Measurements from ENCODE around the gene POLR2J. TPM values are rescaled to one million over a fixed set of nuclear protein-coding genes. Genes with fewer than 3 reads are reported as not detected.

The POLR2J gene
- total RNA-seq, 2 donors from 2014 or later, result 10.7 to 22.9 TPM

GRCh38 chr7:102450242-102450641 lies 28.5 kb downstream of the POLR2J start:
- TF ChIP-seq CTCF (IDR thresholded peaks at IDR 0.05), result no peak
- Histone ChIP-seq H3K4me3 (no peak overlapping the region), H3K27me3 (replicated peaks; ENCODE audit: insufficient read depth) (no peaks in the 10 kb centered on the region), H3K4me1 (ENCODE audit: control insufficient read depth in 1 of 2, low read depth in 2 of 2) (peaks cover 0 to 5% of the 10 kb centered on the region in 2 donors), H3K36me3 (peaks cover 12% of the 10 kb centered on the region), H3K9me3 (no peaks in the 10 kb centered on the region), H3K27ac (no peak overlapping the region)
- DNase-seq (ENCODE audit: low spot score) (no peak), ATAC-seq (ENCODE audit: insufficient number of reproducible peaks, low FRiP score, low read depth) (no peak)

- no peak for TF ChIP-seq CTCF (IDR thresholded peaks at IDR 0.05)
- no peak for ATAC-seq (ENCODE audit: insufficient number of reproducible peaks, low FRiP score, low read depth)
- peaks cover 12% of the 10 kb centered on the region for H3K36me3 ChIP-seq
Measured at GRCh38 chr7:102449136-102449535, 29.6 kb downstream of the POLR2J start.

GRCh38 chr7:102447311-102447710 lies 31.4 kb downstream of the POLR2J start:
- no peak for ATAC-seq (ENCODE audit: insufficient number of reproducible peaks, low FRiP score, low read depth)
- Histone ChIP-seq H3K4me3 (no peak overlapping the region), H3K4me1 (ENCODE audit: control insufficient read depth in 1 of 2, low read depth in 2 of 2) (no peaks in the 10 kb centered on the region), H3K27me3 (replicated peaks; ENCODE audit: insufficient read depth) (no peaks in the 10 kb centered on the region), H3K36me3 (peaks cover 12% of the 10 kb centered on the region), H3K27ac (no peak overlapping the region), H3K9me3 (no peaks in the 10 kb centered on the region)
- no peak for DNase-seq (ENCODE audit: low spot score)
- TF ChIP-seq CTCF (IDR thresholded peaks at IDR 0.05), result no peak

More at GRCh38 chr7:102449136-102449535, 29.6 kb downstream of the POLR2J start:
- Histone ChIP-seq H3K27me3 (replicated peaks; ENCODE audit: insufficient read depth) (no peaks in the 10 kb centered on the region), H3K4me3 (no peak overlapping the region), H3K9me3 (no peaks in the 10 kb centered on the region), H3K27ac (no peak overlapping the region), H3K4me1 (ENCODE audit: control insufficient read depth in 1 of 2, low read depth in 2 of 2) (peaks cover 0 to 5% of the 10 kb centered on the region in 2 donors)
- DNase-seq (ENCODE audit: low spot score), result no peak

GRCh38 chr7:102446387-102447156 lies 32.1 kb downstream of the POLR2J start:
- no peak for TF ChIP-seq CTCF (IDR thresholded peaks at IDR 0.05)
- Histone ChIP-seq H3K9me3 (no peaks in the 10 kb centered on the region), H3K27me3 (replicated peaks; ENCODE audit: insufficient read depth) (no peaks in the 10 kb centered on the region), H3K4me3 (no peak overlapping the region), H3K36me3 (peaks cover 12% of the 10 kb centered on the region), H3K4me1 (ENCODE audit: control insufficient read depth in 1 of 2, low read depth in 2 of 2) (no peaks in the 10 kb centered on the region), H3K27ac (no peak overlapping the region)
- DNase-seq (ENCODE audit: low spot score), result no peak
- no peak for ATAC-seq (ENCODE audit: insufficient number of reproducible peaks, low FRiP score, low read depth)

GRCh38 chr7:102445674-102446071 lies 33.0 kb downstream of the POLR2J start:
- no peaks in the 10 kb centered on the region for H3K9me3 ChIP-seq
- peaks cover 12% of the 10 kb centered on the region for H3K36me3 ChIP-seq
- H3K27me3 ChIP-seq (replicated peaks; ENCODE audit: insufficient read depth), result no peaks in the 10 kb centered on the region
- no peak overlapping the region for H3K4me3 ChIP-seq
- DNase-seq (ENCODE audit: low spot score) (no peak), ATAC-seq (ENCODE audit: insufficient number of reproducible peaks, low FRiP score, low read depth) (no peak)
- TF ChIP-seq CTCF (IDR thresholded peaks at IDR 0.05), result no peak
- no peak overlapping the region for H3K27ac ChIP-seq
- H3K4me1 ChIP-seq (ENCODE audit: control insufficient read depth in 1 of 2, low read depth in 2 of 2), result no peaks in the 10 kb centered on the region

All from thoracic aorta (tissue), 2 donors.